Activated CD4-positive, alpha-beta T cell treated with anti-CD3 and anti-CD28 coated beads for 36 hours (primary cell): ENCODE data around the gene ARHGEF11. TPM values are rescaled to one million over a fixed set of nuclear protein-coding genes. Genes with fewer than 3 reads are reported as not detected.
A peak's percentile ranks its signal among the peaks of the same experiment; 100 is the strongest.
"Not testable (repeated sequence)": the region's sequence is repeated elsewhere in the genome, so short reads cannot be mapped to it uniquely, and the experiment has no call there.

Source experiments
- ATAC-seq: fragments of 200-7000 bp; cut with Tn5 transposase; one replicate; pipeline ENCODE4 v1.10.0; 2021; ENCODE audit warnings: mild to moderate bottlenecking, moderate library complexity
- CTCF ChIA-PET: fragments of 350-600 bp; sonication (Branson Sonifier 250); formaldehyde crosslinking; loops from one replicate; lab custom pipeline; 2021; ENCODE audit warnings: antibody characterized with exemption; lab: Charles Lee
- POLR2A ChIA-PET: fragments of 350-600 bp; sonication (Branson Sonifier 250); formaldehyde crosslinking; loops from one replicate; lab custom pipeline; 2021; ENCODE audit warnings: antibody characterized with exemption, inconsistent platforms; lab: Charles Lee
- DNase-seq: peaks from one replicate; pipeline ENCODE4 v3.0.0-alpha.2; 2020
- H3K27ac Mint-ChIP-seq: one replicate; pipeline ENCODE4 v1.8.0; 2021; ENCODE audit warnings: mixed read lengths
- H3K27me3 Mint-ChIP-seq: one replicate; pipeline ENCODE4 v1.8.0; 2021; ENCODE audit warnings: mixed read lengths
- H3K36me3 Mint-ChIP-seq: one replicate; pipeline ENCODE4 v1.8.0; 2021; ENCODE audit warnings: low read depth, mixed read lengths
- H3K4me1 Mint-ChIP-seq: one replicate; pipeline ENCODE4 v1.8.0; 2021; ENCODE audit warnings: mixed read lengths
- H3K4me3 Mint-ChIP-seq: one replicate; pipeline ENCODE4 v1.8.0; 2021; ENCODE audit warnings: mild to moderate bottlenecking, moderate library complexity, mixed read lengths
- H3K9me3 Mint-ChIP-seq: one replicate; pipeline ENCODE4 v1.8.0; 2021; ENCODE audit warnings: low read depth, mixed read lengths
- intact Hi-C, 2 experiments: fragments of 100-400 bp; cut with DNase I in 1 of 2; cut with micrococcal nuclease in 1 of 2; formaldehyde crosslinking; loops; one replicate each; pipeline versions ENCODE4 v1.14.2 to v1.15.1; 2022 to 2024; cut with DNase I, micrococcal nuclease
- total RNA-seq, 2 experiments: library from RNA; stranded (reverse); gene quantifications; one replicate each; pipeline ENCODE4 v1.2.3, GENCODE V29; 2021

Gene ARHGEF11
- total RNA-seq, 2 experiments from 2014 or later = 3.5 to 4.8 TPM

GRCh38 chr1:157086299-157086698 is 40.8 kb upstream of the ARHGEF11 start:
- CTCF ChIA-PET = interaction anchor here (0.8 to 8.8 kb wide), 3 partner anchors 12 to 67 kb away, joined by 3 to 455 read pairs (median 5); no protein-coding TSS in a partner anchor
- Mint-ChIP-seq H3K9me3 (no peaks in the 10 kb centered on the region), H3K4me1 (no peaks in the 10 kb centered on the region)

DNA sequence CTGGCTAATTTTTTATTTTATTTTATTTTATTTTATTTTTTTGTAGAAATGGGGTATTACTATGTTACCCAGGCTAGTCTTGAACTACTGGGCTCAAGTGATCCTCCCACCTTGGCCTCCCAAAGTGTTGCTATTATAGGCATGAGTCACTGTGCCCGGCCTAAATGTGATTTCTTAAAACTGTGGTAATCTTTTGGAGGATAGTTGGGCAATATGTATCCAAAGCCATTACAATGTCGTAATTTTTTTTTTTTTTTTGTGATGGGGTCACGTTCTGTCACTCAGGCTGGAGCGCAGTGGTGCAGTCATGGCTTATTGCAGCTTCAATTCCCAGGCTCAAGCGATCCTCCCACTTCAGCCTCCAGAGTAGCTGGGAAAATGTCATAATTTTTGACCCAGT is 39.9 kb upstream of the ARHGEF11 start:
- CTCF ChIA-PET = interaction anchor here (1.2 to 8.8 kb wide), 2 partner anchors 11 to 68 kb away, joined by 3 to 455 read pairs; no protein-coding TSS in a partner anchor
- Mint-ChIP-seq H3K4me1 (no peaks in the 10 kb centered on the region), H3K27me3 (peaks cover 2% of the 10 kb centered on the region), H3K4me3 (no peak overlapping the region), H3K27ac (no peak overlapping the region), H3K36me3 (no peaks in the 10 kb centered on the region), H3K9me3 (no peaks in the 10 kb centered on the region)
- ATAC-seq = no peak
- DNase-seq = no peak
- POLR2A ChIA-PET = no interaction called here
- intact Hi-C loops = no loop called here

More at GRCh38 chr1:157086299-157086698, 40.8 kb upstream of the ARHGEF11 start:
- Mint-ChIP-seq H3K27ac (no peak overlapping the region), H3K4me3 (no peak overlapping the region), H3K27me3 (peaks cover 2% of the 10 kb centered on the region), H3K36me3 (no peaks in the 10 kb centered on the region)
- intact Hi-C loops = no loop called here
- ATAC-seq (no peak), DNase-seq (no peak)
- POLR2A ChIA-PET = no interaction called here

DNA sequence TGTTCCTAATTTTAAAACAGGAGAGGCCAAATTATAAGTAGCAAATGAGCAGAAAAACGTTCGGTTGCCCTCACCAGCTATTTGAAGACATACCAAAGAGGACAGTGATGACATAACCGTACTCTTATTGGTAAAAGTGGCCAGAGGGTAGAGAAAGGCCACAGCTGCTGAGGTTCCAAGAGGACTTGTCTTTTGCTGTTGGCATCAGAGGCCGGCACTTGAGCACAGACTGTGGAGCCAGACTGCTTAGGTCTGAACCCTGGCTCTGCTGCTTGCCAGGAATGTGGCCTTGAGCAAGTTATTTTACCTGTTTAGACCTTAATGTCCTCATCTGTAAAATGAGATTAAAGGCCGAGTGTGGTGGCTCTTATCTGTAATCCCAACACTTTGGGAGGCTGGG is 39.2 kb upstream of the ARHGEF11 start:
- no peaks in the 10 kb centered on the region for H3K9me3 Mint-ChIP-seq
- no peak overlapping the region for H3K4me3 Mint-ChIP-seq
- ChIA-PET CTCF (interaction anchor here (8.8 kb wide), 1 partner anchor 69 kb away, joined by 455 read pairs; no protein-coding TSS in a partner anchor), POLR2A (no interaction called here)
- ATAC-seq = no peak
- no peaks in the 10 kb centered on the region for H3K4me1 Mint-ChIP-seq
- no peak for DNase-seq
- no peak overlapping the region for H3K27ac Mint-ChIP-seq
- H3K36me3 Mint-ChIP-seq = no peaks in the 10 kb centered on the region
- intact Hi-C loops = no loop called here
- no peaks in the 10 kb centered on the region for H3K27me3 Mint-ChIP-seq

DNA sequence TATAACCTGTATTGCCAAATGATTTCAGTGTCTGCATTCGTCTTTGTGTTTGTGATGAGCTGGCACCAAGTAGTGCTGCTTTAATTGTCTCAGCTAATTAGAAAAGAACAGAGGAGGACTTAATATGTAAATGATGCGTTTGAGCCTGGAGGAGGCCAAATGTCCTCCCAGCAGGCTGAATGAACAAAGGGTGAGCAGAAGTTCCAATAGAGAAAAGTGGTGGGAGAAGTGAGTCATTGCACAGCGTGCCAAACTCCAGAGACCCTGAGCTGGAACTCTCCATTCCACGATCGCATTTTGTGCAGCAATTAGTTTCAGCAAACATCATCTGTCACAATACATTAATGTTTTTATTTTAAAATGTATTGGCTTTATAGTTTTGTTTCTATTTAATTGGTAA is 36.2 kb upstream of the ARHGEF11 start:
- intact Hi-C loops = no loop called here
- no peak overlapping the region for H3K4me3 Mint-ChIP-seq
- peaks cover 9% of the 10 kb centered on the region for H3K27me3 Mint-ChIP-seq
- H3K9me3 Mint-ChIP-seq = no peaks in the 10 kb centered on the region
- POLR2A ChIA-PET = interaction anchor here (0.6 kb wide), 1 partner anchor 42 kb away, joined by 3 read pairs; no protein-coding TSS in a partner anchor
- CTCF ChIA-PET = interaction anchor here (0.7 to 3.7 kb wide), 4 partner anchors 8 to 196 kb away, joined by 4 to 27 read pairs (median 6); no protein-coding TSS in a partner anchor
- no peak for ATAC-seq
- H3K4me1 Mint-ChIP-seq = no peaks in the 10 kb centered on the region
- no peak overlapping the region for H3K27ac Mint-ChIP-seq
- DNase-seq = no peak
- no peaks in the 10 kb centered on the region for H3K36me3 Mint-ChIP-seq

DNA sequence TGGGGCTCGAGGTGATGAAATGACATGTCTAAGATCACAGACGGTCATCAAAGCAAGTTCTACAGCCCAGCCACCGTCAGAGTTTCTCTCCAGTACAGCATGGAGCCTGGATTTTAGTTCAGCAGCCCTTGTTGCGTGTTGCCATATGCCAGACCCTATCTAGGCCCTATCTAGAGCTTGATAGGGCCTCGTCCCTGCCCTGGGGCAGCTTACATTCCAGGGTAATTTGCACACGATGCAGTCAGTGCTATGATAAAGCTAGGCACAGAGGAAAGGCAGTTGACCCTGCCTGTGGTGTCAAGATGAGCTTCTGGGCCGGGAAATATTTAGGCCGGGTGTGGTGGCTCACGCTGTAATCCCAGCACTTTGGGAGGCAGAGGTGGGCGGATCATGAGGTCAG is 35.2 kb upstream of the ARHGEF11 start:
- ChIA-PET CTCF (interaction anchor here (1.2 to 3.7 kb wide), 3 partner anchors 8 to 76 kb away, joined by 4 to 27 read pairs (median 8); no protein-coding TSS in a partner anchor), POLR2A (no interaction called here)
- Mint-ChIP-seq H3K36me3 (no peaks in the 10 kb centered on the region), H3K27ac (no peak overlapping the region), H3K9me3 (no peaks in the 10 kb centered on the region), H3K4me3 (no peak overlapping the region), H3K4me1 (no peaks in the 10 kb centered on the region), H3K27me3 (peaks cover 11% of the 10 kb centered on the region)
- no peak for DNase-seq
- intact Hi-C loops = no loop called here
- no peak for ATAC-seq

DNA sequence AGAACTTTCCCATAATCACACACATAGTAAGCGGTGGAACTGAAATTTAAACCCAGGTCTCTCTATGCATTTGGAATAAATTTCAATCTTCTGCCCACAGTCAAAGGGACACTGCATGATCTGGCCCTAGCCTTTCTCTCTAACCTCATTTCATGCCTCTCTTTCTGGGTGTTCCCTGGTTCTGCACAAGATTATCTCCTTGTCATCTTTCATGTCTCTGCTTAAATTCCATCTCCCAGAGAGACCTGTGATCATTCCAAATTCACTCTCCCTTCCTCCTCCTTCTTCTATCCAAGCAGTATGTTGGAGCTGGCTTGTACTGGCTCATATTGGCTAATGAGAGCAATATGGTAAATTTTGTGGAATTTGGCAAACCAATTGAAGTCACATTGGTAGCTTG is 31.9 kb upstream of the ARHGEF11 start:
- CTCF ChIA-PET = no interaction called here
- Mint-ChIP-seq H3K9me3 (no peaks in the 10 kb centered on the region), H3K27ac (no peak overlapping the region), H3K4me3 (no peak overlapping the region), H3K36me3 (no peaks in the 10 kb centered on the region), H3K4me1 (no peaks in the 10 kb centered on the region), H3K27me3 (peaks cover 18% of the 10 kb centered on the region)
- POLR2A ChIA-PET = no interaction called here
- ATAC-seq (no peak), DNase-seq (no peak)
- intact Hi-C loops = no loop called here

DNA sequence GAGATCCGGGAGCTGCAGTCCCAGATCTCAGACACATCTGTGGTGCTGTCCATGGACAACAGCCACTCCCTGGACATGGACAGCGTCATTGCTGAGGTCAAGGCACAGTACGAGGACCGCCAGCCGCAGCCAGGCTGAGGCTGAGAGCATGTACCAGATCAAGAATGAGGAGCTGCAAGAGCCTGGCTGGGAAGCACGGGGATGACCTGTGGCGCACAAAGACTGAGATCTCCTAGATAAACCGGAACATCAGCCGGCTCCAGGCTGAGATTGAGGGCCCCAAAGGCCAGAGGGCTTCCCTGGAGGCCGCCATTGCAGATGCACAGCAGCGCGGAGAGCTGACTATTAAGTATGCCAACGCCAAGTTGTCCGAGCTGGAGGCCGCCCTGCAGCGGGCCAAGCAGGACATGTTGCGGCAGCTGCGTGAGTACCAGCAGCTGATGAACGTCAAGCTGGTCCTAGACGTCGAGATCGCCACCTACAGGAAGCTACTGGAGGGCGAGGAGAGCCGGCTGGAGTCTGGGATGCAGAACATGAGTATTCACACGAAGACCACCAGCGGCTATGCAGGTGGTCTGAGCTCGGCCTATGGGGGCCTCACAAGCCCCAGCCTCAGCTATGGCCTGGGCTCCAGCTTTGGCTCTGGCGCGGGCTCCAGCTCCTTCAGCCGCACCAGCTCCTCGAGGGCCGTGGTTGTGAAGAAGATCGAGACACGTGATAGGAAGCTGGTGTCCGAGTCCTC is 28.6 kb upstream of the ARHGEF11 start:
- ChIA-PET POLR2A (interaction anchor here (0.6 kb wide), 1 partner anchor 51 kb away, joined by 3 read pairs; no protein-coding TSS in a partner anchor), CTCF (interaction anchor here (0.6 to 2.0 kb wide), 14 partner anchors 9 to 1454 kb away, joined by 3 to 11 read pairs (median 3); no protein-coding TSS in a partner anchor)
- DNase-seq = peak; percentile 68
- H3K4me1 Mint-ChIP-seq = no peaks in the 10 kb centered on the region
- ATAC-seq = no peak
- H3K9me3 Mint-ChIP-seq = no peaks in the 10 kb centered on the region
- peaks cover 18% of the 10 kb centered on the region for H3K27me3 Mint-ChIP-seq
- no peak overlapping the region for H3K27ac Mint-ChIP-seq
- intact Hi-C loops = loop anchor here in 1 of 2 experiments (1.0 kb wide), 1 partner anchor 164 kb away; no protein-coding TSS in a partner anchor
- no peak overlapping the region for H3K4me3 Mint-ChIP-seq
- no peaks in the 10 kb centered on the region for H3K36me3 Mint-ChIP-seq

GRCh38 chr1:157069601-157070000 is 24.1 kb upstream of the ARHGEF11 start:
- Mint-ChIP-seq H3K4me1 (no peaks in the 10 kb centered on the region), H3K9me3 (no peaks in the 10 kb centered on the region), H3K36me3 (peaks cover 1% of the 10 kb centered on the region), H3K4me3 (no peak overlapping the region), H3K27me3 (peaks cover 32% of the 10 kb centered on the region), H3K27ac (no peak overlapping the region)
- ATAC-seq (no peak), DNase-seq (no peak)
- intact Hi-C loops = loop anchor here in 1 of 2 experiments (10.0 kb wide), 1 partner anchor 65 kb away; no protein-coding TSS in a partner anchor
- POLR2A ChIA-PET = no interaction called here
- CTCF ChIA-PET = interaction anchor here (0.6 to 2.6 kb wide), 5 partner anchors 18 to 722 kb away, joined by 3 to 7 read pairs (median 3); no protein-coding TSS in a partner anchor

DNA sequence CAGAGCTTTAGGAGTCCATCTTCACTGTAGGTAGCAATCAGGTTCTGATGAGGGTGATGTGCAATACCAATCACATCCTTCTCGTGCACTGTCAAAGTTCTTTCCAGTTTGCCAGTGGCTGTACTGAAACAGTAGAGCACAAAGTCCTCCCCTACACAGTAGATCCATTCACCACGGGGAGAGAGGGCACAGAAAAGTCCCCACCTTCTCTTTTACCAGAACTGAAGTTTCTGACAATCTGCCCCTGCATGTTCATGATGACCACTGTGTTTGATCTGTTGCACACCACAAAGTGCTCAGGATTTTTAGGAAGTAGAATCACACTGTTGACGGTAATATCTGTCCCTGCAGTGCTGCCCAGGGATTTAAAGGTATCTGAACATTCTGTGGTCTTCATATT is 13.7 kb upstream of the ARHGEF11 start:
- ATAC-seq, intact Hi-C loops, H3K4me3 Mint-ChIP-seq: not testable (repeated sequence)

DNA sequence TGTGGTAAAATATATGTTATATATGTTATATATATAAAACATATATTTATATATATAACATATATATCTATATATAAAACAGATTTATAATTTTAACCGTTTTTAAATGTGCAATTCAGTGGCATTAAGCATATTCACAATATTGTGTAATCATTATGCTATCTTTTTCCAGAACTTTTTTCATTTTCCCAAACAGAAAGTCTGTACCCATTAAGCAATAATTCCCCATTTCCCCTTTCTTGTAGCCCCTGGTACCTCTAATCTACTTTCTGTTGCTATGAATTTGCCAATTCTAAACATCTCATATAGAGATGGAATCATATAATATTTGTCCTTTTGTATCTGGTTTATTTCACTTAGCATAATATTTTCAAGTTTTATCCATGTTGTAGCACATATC is 10.7 kb upstream of the ARHGEF11 start:
- no peak for ATAC-seq
- Mint-ChIP-seq H3K27me3 (peaks cover 49% of the 10 kb centered on the region), H3K9me3 (peaks cover 7% of the 10 kb centered on the region), H3K4me1 (no peaks in the 10 kb centered on the region), H3K4me3 (no peak overlapping the region), H3K36me3 (no peaks in the 10 kb centered on the region), H3K27ac (no peak overlapping the region)
- POLR2A ChIA-PET = no interaction called here
- CTCF ChIA-PET = no interaction called here
- intact Hi-C loops = no loop called here
- DNase-seq = no peak

More for the DNA sequence above, 13.7 kb upstream of the ARHGEF11 start:
- H3K9me3 Mint-ChIP-seq, H3K36me3 Mint-ChIP-seq, H3K4me1 Mint-ChIP-seq, POLR2A ChIA-PET, DNase-seq, H3K27ac Mint-ChIP-seq: not testable (repeated sequence)
- CTCF ChIA-PET = interaction anchor here (0.7 kb wide), 1 partner anchor 31 kb away, joined by 3 read pairs; no protein-coding TSS in a partner anchor
- H3K27me3 Mint-ChIP-seq = peaks cover 37% of the 10 kb centered on the region

- intact Hi-C loops, H3K9me3 Mint-ChIP-seq, ATAC-seq, H3K36me3 Mint-ChIP-seq, POLR2A ChIA-PET, H3K4me1 Mint-ChIP-seq, DNase-seq, H3K27ac Mint-ChIP-seq, CTCF ChIA-PET, H3K4me3 Mint-ChIP-seq: not testable (repeated sequence)
- H3K27me3 Mint-ChIP-seq = peaks cover 49% of the 10 kb centered on the region
Observed at GRCh38 chr1:157055729-157056128, 10.2 kb upstream of the ARHGEF11 start.
